Measurements from ENCODE around the gene RPS6KL1.

The RPS6KL1 gene

DNA sequence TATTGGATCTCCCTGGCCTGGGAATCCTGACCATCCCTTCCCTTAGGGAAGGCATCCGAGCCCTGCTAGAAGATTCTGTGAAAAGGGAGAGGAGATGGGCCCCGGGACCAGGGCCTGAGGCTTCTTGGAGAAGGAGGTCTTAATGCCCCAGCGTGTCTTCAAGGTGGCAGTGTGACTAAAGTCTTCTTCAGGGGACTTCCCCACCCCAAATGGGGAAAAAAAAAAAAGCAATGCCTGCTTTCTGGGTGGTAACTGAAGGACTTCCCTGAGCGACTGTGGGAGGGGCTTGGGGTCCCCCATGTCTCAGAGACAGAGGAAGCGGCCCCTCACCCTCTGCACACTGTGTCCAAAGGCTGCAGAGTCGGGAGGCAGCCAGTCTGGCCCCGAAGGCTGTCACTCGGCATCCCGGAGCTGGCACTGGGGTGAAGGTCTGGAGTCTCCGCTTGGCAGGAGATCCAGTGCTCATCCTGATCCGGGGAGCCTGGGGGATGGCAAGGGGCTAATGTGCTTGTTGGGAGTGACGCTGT is 40.2 kb upstream of the RPS6KL1 start:
- Histone ChIP-seq H3K9me3 (no peaks in the 10 kb centered on the region), H3K36me3 (no peaks in the 10 kb centered on the region), H3K4me3 (ENCODE audit: low read depth, low read length) (no peak overlapping the region), H3K27me3 (no peaks in the 10 kb centered on the region), H3K4me1 (peaks cover 4% of the 10 kb centered on the region; the same call in 1 of the 2 replicates)
- TF ChIP-seq, protein P1, sequence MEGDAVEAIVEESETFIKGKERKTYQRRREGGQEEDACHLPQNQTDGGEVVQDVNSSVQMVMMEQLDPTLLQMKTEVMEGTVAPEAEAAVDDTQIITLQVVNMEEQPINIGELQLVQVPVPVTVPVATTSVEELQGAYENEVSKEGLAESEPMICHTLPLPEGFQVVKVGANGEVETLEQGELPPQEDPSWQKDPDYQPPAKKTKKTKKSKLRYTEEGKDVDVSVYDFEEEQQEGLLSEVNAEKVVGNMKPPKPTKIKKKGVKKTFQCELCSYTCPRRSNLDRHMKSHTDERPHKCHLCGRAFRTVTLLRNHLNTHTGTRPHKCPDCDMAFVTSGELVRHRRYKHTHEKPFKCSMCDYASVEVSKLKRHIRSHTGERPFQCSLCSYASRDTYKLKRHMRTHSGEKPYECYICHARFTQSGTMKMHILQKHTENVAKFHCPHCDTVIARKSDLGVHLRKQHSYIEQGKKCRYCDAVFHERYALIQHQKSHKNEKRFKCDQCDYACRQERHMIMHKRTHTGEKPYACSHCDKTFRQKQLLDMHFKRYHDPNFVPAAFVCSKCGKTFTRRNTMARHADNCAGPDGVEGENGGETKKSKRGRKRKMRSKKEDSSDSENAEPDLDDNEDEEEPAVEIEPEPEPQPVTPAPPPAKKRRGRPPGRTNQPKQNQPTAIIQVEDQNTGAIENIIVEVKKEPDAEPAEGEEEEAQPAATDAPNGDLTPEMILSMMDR (IDR thresholded peaks at IDR 0.05; ENCODE audit: low read depth, low read length), result no peak
- no peak for DNase-seq

DNA sequence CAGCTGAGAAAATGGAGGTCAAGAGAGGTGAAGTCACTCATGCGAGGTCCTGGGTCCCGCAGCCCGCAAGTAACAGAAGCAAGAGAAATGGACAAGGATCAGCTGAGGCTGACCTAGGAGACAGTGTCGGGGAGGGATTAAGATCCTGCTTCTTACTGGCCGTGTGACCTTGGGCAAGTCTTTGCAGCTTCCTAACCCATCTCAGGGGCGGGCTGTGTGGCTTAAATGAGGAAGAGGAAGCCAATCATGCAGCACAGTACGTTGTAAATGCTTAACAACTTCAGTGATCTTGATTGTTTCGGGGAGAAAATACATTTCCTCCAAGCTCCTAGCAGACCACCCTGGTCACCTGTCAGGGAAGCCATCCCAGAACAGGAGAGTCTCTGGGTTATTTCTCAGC is 39.4 kb upstream of the RPS6KL1 start:
- Histone ChIP-seq H3K4me3 (ENCODE audit: low read depth, low read length) (no peak overlapping the region), H3K36me3 (no peaks in the 10 kb centered on the region), H3K27me3 (no peaks in the 10 kb centered on the region), H3K9me3 (no peaks in the 10 kb centered on the region), H3K4me1 (peaks cover under 1% of the 10 kb centered on the region; the same call in 1 of the 2 replicates)
- TF ChIP-seq, protein P1 (IDR thresholded peaks at IDR 0.05; ENCODE audit: low read depth, low read length), result no peak
- DNase-seq, result no peak

DNA sequence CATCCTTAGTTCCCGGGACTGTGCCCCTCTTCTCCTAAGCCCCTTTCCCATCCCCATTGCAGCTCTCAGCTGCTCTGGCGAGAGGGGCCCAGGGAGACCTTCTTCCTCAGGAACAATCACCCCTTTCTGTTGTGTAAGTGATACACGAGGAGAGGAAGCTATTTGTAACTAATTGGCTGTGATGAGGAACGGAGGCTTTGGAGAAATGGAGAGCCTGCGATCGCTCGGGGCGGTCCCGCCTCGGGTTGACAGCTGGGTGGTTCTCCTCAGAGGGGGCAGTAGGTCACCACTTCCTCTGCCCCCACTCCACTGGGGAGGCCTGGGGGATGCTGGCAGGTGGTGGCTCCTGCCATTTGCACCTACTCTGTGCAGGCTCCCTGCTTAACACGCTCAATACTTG is 39.0 kb upstream of the RPS6KL1 start:
- Histone ChIP-seq H3K4me1 (no peaks in the 10 kb centered on the region), H3K4me3 (ENCODE audit: low read depth, low read length) (no peak overlapping the region), H3K9me3 (no peaks in the 10 kb centered on the region), H3K36me3 (no peaks in the 10 kb centered on the region), H3K27me3 (no peaks in the 10 kb centered on the region)
- TF ChIP-seq, protein P1 (IDR thresholded peaks at IDR 0.05; ENCODE audit: low read depth, low read length), result no peak
- no peak for DNase-seq

DNA sequence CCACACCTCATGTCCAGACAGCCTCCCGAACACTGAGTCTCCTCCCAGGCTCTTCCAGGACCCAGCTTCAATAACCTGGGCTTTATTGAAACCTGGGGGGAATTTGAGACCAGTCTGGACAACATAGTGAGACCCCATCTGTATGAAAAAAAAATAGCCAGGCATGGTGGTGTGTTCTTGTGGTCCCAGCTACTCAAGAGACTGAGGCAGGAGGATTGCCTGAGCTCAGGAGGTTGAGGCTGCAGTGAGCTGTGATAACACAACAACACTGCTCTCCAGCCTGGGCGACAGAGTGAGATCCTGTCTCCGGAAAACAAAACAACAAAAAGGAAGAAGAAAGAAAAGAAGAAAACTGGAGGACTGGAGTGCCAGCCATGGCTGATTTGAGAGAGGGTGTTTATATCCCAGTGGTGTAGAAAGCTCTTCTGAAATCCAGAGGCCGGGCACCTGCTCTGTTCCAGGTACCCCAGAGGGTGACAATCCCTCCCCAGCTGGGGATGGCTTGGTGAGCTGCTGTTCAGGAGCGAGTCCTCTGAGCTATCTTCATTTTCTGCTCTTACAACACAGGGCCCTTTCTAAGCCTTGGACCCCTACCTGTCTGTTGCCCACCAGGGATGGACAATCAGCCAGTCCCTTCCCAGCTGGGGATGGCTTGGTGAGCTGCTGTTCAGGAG is 38.3 kb upstream of the RPS6KL1 start:
- no peaks in the 10 kb centered on the region for H3K36me3 ChIP-seq
- no peak overlapping the region for H3K4me3 ChIP-seq (ENCODE audit: low read depth, low read length)
- DNase-seq, result no peak
- H3K9me3 ChIP-seq, result no peaks in the 10 kb centered on the region
- TF ChIP-seq, protein P1 (IDR thresholded peaks at IDR 0.05; ENCODE audit: low read depth, low read length), result no peak
- H3K27me3 ChIP-seq, result no peaks in the 10 kb centered on the region
- no peaks in the 10 kb centered on the region for H3K4me1 ChIP-seq

DNA sequence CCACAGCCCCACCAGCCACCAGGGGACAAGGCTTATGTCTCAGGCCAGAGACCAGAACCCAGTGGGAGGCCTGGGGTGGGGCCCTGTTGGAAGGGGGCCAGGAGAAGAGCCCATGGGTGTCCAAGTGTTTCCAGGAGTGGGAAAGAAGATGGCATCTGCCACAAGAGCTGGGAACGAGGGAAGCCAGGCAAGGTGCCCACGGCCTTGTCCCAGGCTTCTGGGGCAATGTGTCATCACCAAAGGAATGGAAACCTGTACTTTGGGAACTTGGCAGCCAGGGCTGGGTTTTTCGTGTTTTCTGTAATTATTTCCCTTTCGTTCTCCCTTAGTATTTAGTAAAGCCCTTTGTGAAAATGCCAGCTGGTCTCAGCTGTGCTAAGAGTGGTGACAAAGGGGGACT is 37.7 kb upstream of the RPS6KL1 start:
- Histone ChIP-seq H3K4me1 (no peaks in the 10 kb centered on the region), H3K27me3 (no peaks in the 10 kb centered on the region), H3K36me3 (no peaks in the 10 kb centered on the region), H3K9me3 (no peaks in the 10 kb centered on the region), H3K4me3 (ENCODE audit: low read depth, low read length) (no peak overlapping the region)
- TF ChIP-seq, protein P1 (IDR thresholded peaks at IDR 0.05; ENCODE audit: low read depth, low read length), result no peak
- DNase-seq, result no peak

DNA sequence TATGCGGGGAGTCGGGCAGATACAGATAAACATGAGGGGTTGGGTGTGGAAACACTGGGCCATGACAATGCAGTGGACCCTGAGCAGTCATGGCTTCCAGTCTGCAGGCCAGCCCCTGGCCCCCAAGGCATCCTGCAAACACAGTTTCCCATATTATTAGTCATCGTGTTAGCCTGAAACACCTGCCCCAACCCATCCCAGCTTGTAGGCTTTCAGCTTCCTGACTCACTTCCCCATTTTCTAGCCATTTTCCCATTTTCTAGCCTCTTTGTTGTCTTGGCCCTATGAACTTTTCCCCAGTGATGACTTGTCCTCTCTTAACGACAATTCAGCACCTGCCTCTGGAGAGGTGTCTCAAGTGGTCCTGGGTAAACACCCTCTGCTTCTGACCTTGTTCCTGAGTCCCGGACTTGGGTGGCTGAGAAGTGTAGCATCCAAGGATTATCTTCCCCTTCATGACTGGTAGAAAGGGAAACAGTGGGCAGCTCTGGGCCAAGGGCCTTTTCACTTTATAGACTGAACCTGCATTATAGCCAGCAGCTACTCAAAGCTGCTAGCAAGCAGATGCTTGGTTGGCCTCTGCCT is 36.6 kb upstream of the RPS6KL1 start:
- H3K9me3 ChIP-seq, result no peaks in the 10 kb centered on the region
- no peak overlapping the region for H3K4me3 ChIP-seq (ENCODE audit: low read depth, low read length)
- no peak for DNase-seq
- no peaks in the 10 kb centered on the region for H3K27me3 ChIP-seq
- H3K36me3 ChIP-seq, result no peaks in the 10 kb centered on the region
- H3K4me1 ChIP-seq, result no peaks in the 10 kb centered on the region
- TF ChIP-seq, protein P1 (IDR thresholded peaks at IDR 0.05; ENCODE audit: low read depth, low read length), result no peak

Measured in BE2C (cell line).